ENCODE results near the gene UBE2O. TPM values are rescaled to one million over a fixed set of nuclear protein-coding genes. Genes with fewer than 3 reads are reported as not detected.

Gene UBE2O
- total and polyA plus RNA-seq, 2 donors (not counting 3 experiments of a cell fraction or from before 2014, with no cell fraction given) = 13.9 to 34.1 TPM

GRCh38 chr17:76449126-76449525, 3.8 kb downstream of the UBE2O start:
- H3K4me1 ChIP-seq (ENCODE audit: control insufficient read depth, extremely low read depth, insufficient read depth, low read length) = peaks cover 39% of the 10 kb centered on the region
- no peaks in the 10 kb centered on the region for H3K27me3 ChIP-seq (ENCODE audit: control insufficient read depth in 2 of 2, insufficient read depth in 2 of 2, low read length in 2 of 2)
- H3K9me1 ChIP-seq (replicated peaks; ENCODE audit: control insufficient read depth, extremely low read depth, insufficient read depth, low read length) = no peaks in the 10 kb centered on the region
- ChIA-PET POLR2A (no interaction called here), CTCF (interaction anchor here (1.1 to 2.4 kb wide), 3 partner anchors 10 to 41 kb away, joined by 3 to 12 read pairs (median 3); no protein-coding TSS in a partner anchor)
- H3K9ac ChIP-seq (replicated peaks; ENCODE audit: extremely low read depth, insufficient read depth, low read length) = no peak overlapping the region
- H3K27ac ChIP-seq (ENCODE audit: insufficient read depth, low read depth, low read length) = no peak overlapping the region
- H3K9me3 ChIP-seq (replicated peaks; ENCODE audit: control insufficient read depth, insufficient read depth, low read length) = no peaks in the 10 kb centered on the region
- no peak for FAIRE-seq
- no peak overlapping the region for H3K4me3 ChIP-seq (replicated peaks in 1 of 3; ENCODE audit: insufficient read depth in 1 of 3, low read depth in 1 of 3, low read length in 3 of 3)
- H3K36me3 ChIP-seq (ENCODE audit: control insufficient read depth in 2 of 2, extremely low read depth in 1 of 2, insufficient read depth in 2 of 2, low read length in 2 of 2) = no peaks in the 10 kb centered on the region
- H3K79me2 ChIP-seq (ENCODE audit: control insufficient read depth, insufficient read depth, low read length) = peaks cover 69% of the 10 kb centered on the region
- dilution Hi-C loops (cut with MboI; ENCODE audit: extremely low pct_ligation_motif_present, low sequenced_read_pairs) = loop anchor here (25.0 kb wide), 1 partner anchor 237 kb away; no protein-coding TSS in a partner anchor
- no TSS peak for BruUV-seq (replicated peaks)
- no peaks in the 10 kb centered on the region for H4K20me1 ChIP-seq (replicated peaks; ENCODE audit: control insufficient read depth, extremely low read depth, insufficient read depth, low read length)
- intact Hi-C loops (cut with micrococcal nuclease) = no loop called here
- TF ChIP-seq MAX (IDR thresholded peaks at IDR 0.05; ENCODE audit: insufficient read depth, insufficient read length) = no peak
- no peak for TF ChIP-seq POLR2A (IDR thresholded peaks at IDR 0.05; ENCODE audit: low read depth, low read length)
- TF ChIP-seq EZH2 (IDR thresholded peaks at IDR 0.05; ENCODE audit: borderline replicate concordance, low read depth, low read length, severe bottlenecking) = no peak
- no peak for TF ChIP-seq FOS (IDR thresholded peaks at IDR 0.05; ENCODE audit: borderline replicate concordance, insufficient read depth, low read length)
- no peak for TF ChIP-seq CTCF (IDR thresholded peaks at IDR 0.05; ENCODE audit: extremely low read depth in 1 of 2, insufficient read depth in 1 of 2, low read depth in 1 of 2, low read length in 2 of 2)
- TF ChIP-seq POLR2AphosphoS5 (IDR thresholded peaks at IDR 0.05; ENCODE audit: insufficient read depth, low read depth, low read length) = no peak
- no peak for TF ChIP-seq JUN (IDR thresholded peaks at IDR 0.05; ENCODE audit: borderline replicate concordance, insufficient read depth, insufficient read length, low read depth)
- no peak overlapping the region for H3K4me2 ChIP-seq (ENCODE audit: insufficient read depth, low read length)
- no peak overlapping the region for H2AFZ ChIP-seq (ENCODE audit: low read depth, low read length)
- no peak for DNase-seq (ENCODE audit: low read depth, low spot score)
